T-helper 17 cell (primary cell): ENCODE data around the gene ARSG. TPM values are rescaled to one million over a fixed set of nuclear protein-coding genes. Genes with fewer than 3 reads are reported as not detected.
A peak's percentile ranks its signal among the peaks of the same experiment; 100 is the strongest.
"Not testable (repeated sequence)": the region's sequence is repeated elsewhere in the genome, so short reads cannot be mapped to it uniquely, and the experiment has no call there.

Experiments used
- ATAC-seq: fragments of 150-1000 bp; cut with Tn5 transposase; 2 replicates; pipeline ENCODE4 v1.10.0; 2021; ENCODE audit warnings: mild to moderate bottlenecking, moderate library complexity
- DNase-seq, 3 donors: peaks; one replicate each; pipeline versions ENCODE4 v3.0.0 to v3.0.0-alpha.2; 2020 to 2021
- H3K9me3 ChIP-seq: one replicate; pipeline ENCODE4 v1.7.0; 2013; ENCODE audit warnings: low read length, mild to moderate bottlenecking; ENCODE audit not compliant: control insufficient read depth, poor library complexity, severe bottlenecking
- H3K27ac Mint-ChIP-seq: one replicate; pipeline ENCODE4 v1.8.0; 2022; ENCODE audit warnings: mild to moderate bottlenecking, moderate library complexity, mixed read lengths
- H3K27me3 Mint-ChIP-seq: one replicate; pipeline ENCODE4 v1.8.0; 2022; ENCODE audit warnings: mixed read lengths
- H3K36me3 Mint-ChIP-seq: one replicate; pipeline ENCODE4 v1.8.0; 2022; ENCODE audit warnings: low read depth, mixed read lengths
- H3K4me1 Mint-ChIP-seq: one replicate; pipeline ENCODE4 v1.8.0; 2022; ENCODE audit warnings: mild to moderate bottlenecking, mixed read lengths
- H3K4me3 Mint-ChIP-seq: one replicate; pipeline ENCODE4 v1.8.0; 2022; ENCODE audit warnings: mild to moderate bottlenecking, moderate library complexity, mixed read lengths
- total RNA-seq, 4 donors: library from RNA in 2 of 4; stranded (reverse) in 2 of 4; gene quantifications; one replicate each; pipeline ENCODE4 v1.2.3 and lab custom pipeline; 2022 to 2026

The ARSG gene
- total RNA-seq, 2 donors from 2014 or later = 17.2 to 22.4 TPM

- Mint-ChIP-seq H3K36me3 (no peaks in the 10 kb centered on the region), H3K27me3 (no peaks in the 10 kb centered on the region), H3K27ac (no peak overlapping the region), H3K4me3 (no peak overlapping the region), H3K4me1 (peaks cover 28% of the 10 kb centered on the region)
- no peak for ATAC-seq
- H3K9me3 ChIP-seq = no peaks in the 10 kb centered on the region
- DNase-seq = no peak
These were observed 105.2 kb downstream of the ARSG start for GRCh38 chr17:68396226-68397107.

- Mint-ChIP-seq H3K27ac (no peak overlapping the region), H3K36me3 (no peaks in the 10 kb centered on the region), H3K27me3 (no peaks in the 10 kb centered on the region), H3K4me3 (peak overlapping the region; percentile 47), H3K4me1 (peaks cover 28% of the 10 kb centered on the region)
- no peaks in the 10 kb centered on the region for H3K9me3 ChIP-seq
- DNase-seq = no peak
- ATAC-seq = peak; percentile 50
These were observed 105.8 kb downstream of the ARSG start for GRCh38 chr17:68397108-68397536.

- Mint-ChIP-seq H3K4me1 (peaks cover 28% of the 10 kb centered on the region), H3K36me3 (no peaks in the 10 kb centered on the region), H3K27ac (no peak overlapping the region), H3K27me3 (no peaks in the 10 kb centered on the region), H3K4me3 (peak overlapping the region; percentile 47)
- H3K9me3 ChIP-seq = no peaks in the 10 kb centered on the region
- DNase-seq = no peak
- peak; percentile 52 for ATAC-seq
These were observed 107.7 kb downstream of the ARSG start for GRCh38 chr17:68398691-68399637.

GRCh38 chr17:68399638-68400403 lies 108.5 kb downstream of the ARSG start:
- ATAC-seq (peak; percentile 49), DNase-seq (no peak)
- H3K36me3 Mint-ChIP-seq = no peaks in the 10 kb centered on the region
- H3K4me3 Mint-ChIP-seq = peak overlapping the region; percentile 68
- no peaks in the 10 kb centered on the region for H3K27me3 Mint-ChIP-seq
- peaks cover 28% of the 10 kb centered on the region for H3K4me1 Mint-ChIP-seq
- peaks cover 2% of the 10 kb centered on the region for H3K9me3 ChIP-seq
- H3K27ac Mint-ChIP-seq = no peak overlapping the region

- Mint-ChIP-seq H3K4me3 (peak overlapping the region; percentile 68), H3K4me1 (peaks cover 28% of the 10 kb centered on the region), H3K36me3 (no peaks in the 10 kb centered on the region), H3K27ac (no peak overlapping the region), H3K27me3 (no peaks in the 10 kb centered on the region)
- peaks cover 2% of the 10 kb centered on the region for H3K9me3 ChIP-seq
- no peak for DNase-seq
- no peak for ATAC-seq
These were observed 109.1 kb downstream of the ARSG start for GRCh38 chr17:68400404-68400735.

GRCh38 chr17:68401288-68401687 lies 110.0 kb downstream of the ARSG start:
- DNase-seq = no peak
- Mint-ChIP-seq H3K4me1 (peaks cover 28% of the 10 kb centered on the region), H3K27me3 (no peaks in the 10 kb centered on the region), H3K27ac (no peak overlapping the region), H3K36me3 (no peaks in the 10 kb centered on the region), H3K4me3 (no peak overlapping the region)
- H3K9me3 ChIP-seq = peaks cover 2% of the 10 kb centered on the region
- ATAC-seq = no peak

- no peak overlapping the region for H3K4me3 Mint-ChIP-seq
- H3K27me3 Mint-ChIP-seq = no peaks in the 10 kb centered on the region
- ATAC-seq (no peak), DNase-seq (no peak)
- peaks cover 2% of the 10 kb centered on the region for H3K9me3 ChIP-seq
- H3K4me1 Mint-ChIP-seq = peaks cover 20% of the 10 kb centered on the region
- no peak overlapping the region for H3K27ac Mint-ChIP-seq
- H3K36me3 Mint-ChIP-seq = no peaks in the 10 kb centered on the region
These were observed 111.8 kb downstream of the ARSG start for GRCh38 chr17:68403122-68403521.

- not testable (repeated sequence) for H3K9me3 ChIP-seq
These were observed 112.5 kb downstream of the ARSG start for GRCh38 chr17:68403837-68404236.

GRCh38 chr17:68407656-68408055 lies 116.4 kb downstream of the ARSG start:
- H3K27ac Mint-ChIP-seq, H3K9me3 ChIP-seq, DNase-seq, H3K4me3 Mint-ChIP-seq, ATAC-seq, H3K36me3 Mint-ChIP-seq, H3K27me3 Mint-ChIP-seq, H3K4me1 Mint-ChIP-seq: not testable (repeated sequence)

More at GRCh38 chr17:68403837-68404236, 112.5 kb downstream of the ARSG start:
- not testable (repeated sequence) for DNase-seq, H3K36me3 Mint-ChIP-seq, H3K4me3 Mint-ChIP-seq, H3K27ac Mint-ChIP-seq, ATAC-seq, H3K27me3 Mint-ChIP-seq
- peaks cover 16% of the 10 kb centered on the region for H3K4me1 Mint-ChIP-seq

GRCh38 chr17:68413597-68414560 lies 122.6 kb downstream of the ARSG start:
- Mint-ChIP-seq H3K4me1 (peaks cover 13% of the 10 kb centered on the region), H3K27ac (peak overlapping the region; percentile 88), H3K4me3 (peak overlapping the region; percentile 95)
- ATAC-seq = peak; percentile 91
- DNase-seq = peak in 2 of 3 donors; percentile 27 to 32
- not testable (repeated sequence) for H3K9me3 ChIP-seq, H3K36me3 Mint-ChIP-seq, H3K27me3 Mint-ChIP-seq

GRCh38 chr17:68414901-68415300 lies 123.6 kb downstream of the ARSG start:
- not testable (repeated sequence) for ATAC-seq, H3K27me3 Mint-ChIP-seq, H3K36me3 Mint-ChIP-seq, H3K9me3 ChIP-seq, DNase-seq
- Mint-ChIP-seq H3K27ac (peak overlapping the region; percentile 0), H3K4me1 (peaks cover 13% of the 10 kb centered on the region), H3K4me3 (peak overlapping the region; percentile 95)

GRCh38 chr17:68417317-68417716 lies 126.0 kb downstream of the ARSG start:
- no peak for ATAC-seq
- peaks cover 7% of the 10 kb centered on the region for H3K9me3 ChIP-seq
- Mint-ChIP-seq H3K4me1 (peaks cover 17% of the 10 kb centered on the region), H3K4me3 (no peak overlapping the region), H3K27ac (peak overlapping the region; percentile 69), H3K36me3 (peaks cover 5% of the 10 kb centered on the region), H3K27me3 (no peaks in the 10 kb centered on the region)
- no peak for DNase-seq
